Natural killer cell (primary cell): ENCODE data around the gene WEE1. TPM values are rescaled to one million over a fixed set of nuclear protein-coding genes. Genes with fewer than 3 reads are reported as not detected.
"Not testable (repeated sequence)": the region's sequence is repeated elsewhere in the genome, so short reads cannot be mapped to it uniquely, and the experiment has no call there.

Source experiments
- ATAC-seq, 3 donors: fragments of 150-1000 bp in 2 of 3; fragments of 200-7000 bp in 1 of 3; cut with Tn5 transposase; 1 replicate in 1 of 3; 2 replicates in 2 of 3; pipeline ENCODE4 v1.10.0; 2021; ENCODE audit warnings: mild to moderate bottlenecking in 2 of 3, moderate library complexity in 2 of 3
- DNase-seq, 2 donors: peaks; one replicate each; pipeline versions ENCODE4 v3.0.0 to v3.0.0-alpha.2; 2013 to 2021; ENCODE audit warnings: mixed read lengths in 1 of 2
- H3K27ac ChIP-seq: one replicate; pipeline ENCODE4 v1.5.1; 2013; ENCODE audit warnings: mild to moderate bottlenecking, low read length
- H3K27me3 ChIP-seq: one replicate; pipeline ENCODE4 v1.6.1; 2013; ENCODE audit warnings: low read length; ENCODE audit not compliant: control insufficient read depth, insufficient read depth
- H3K36me3 ChIP-seq: one replicate; pipeline ENCODE4 v1.6.1; 2013; ENCODE audit warnings: low read length; ENCODE audit not compliant: control insufficient read depth, insufficient read depth
- H3K4me1 ChIP-seq: one replicate; pipeline ENCODE4 v1.6.1; 2013; ENCODE audit warnings: low read length; ENCODE audit not compliant: control insufficient read depth, insufficient read depth
- H3K4me3 ChIP-seq: one replicate; pipeline ENCODE4 v1.5.1; 2013; ENCODE audit warnings: low read length
- H3K9me3 ChIP-seq: one replicate; pipeline ENCODE4 v1.6.1; 2013; ENCODE audit warnings: low read length; ENCODE audit not compliant: control insufficient read depth, insufficient read depth
- H3K27ac Mint-ChIP-seq, 2 donors: one replicate each; pipeline ENCODE4 v1.8.0; 2022; ENCODE audit warnings: mild to moderate bottlenecking in 2 of 2, mixed read lengths in 2 of 2, moderate library complexity in 1 of 2
- H3K27me3 Mint-ChIP-seq, 2 donors: one replicate each; pipeline ENCODE4 v1.8.0; 2022; ENCODE audit warnings: low read depth in 2 of 2, mixed read lengths in 2 of 2
- H3K36me3 Mint-ChIP-seq: one replicate; pipeline ENCODE4 v1.8.0; 2022; ENCODE audit warnings: mixed read lengths
- H3K4me1 Mint-ChIP-seq, 2 donors: one replicate each; pipeline ENCODE4 v1.8.0; 2022; ENCODE audit warnings: mixed read lengths in 2 of 2
- H3K4me3 Mint-ChIP-seq: one replicate; pipeline ENCODE4 v1.8.0; 2022; ENCODE audit warnings: mild to moderate bottlenecking, moderate library complexity, mixed read lengths
- H3K9me3 Mint-ChIP-seq, 2 donors: one replicate each; pipeline ENCODE4 v1.8.0; 2022; ENCODE audit warnings: mixed read lengths in 2 of 2
- WGBS: methylation state at CpG from one replicate; pipeline ENCODE4 v1.1.7; 2013; ENCODE audit warnings: missing lambda C conversion rate; ENCODE audit not compliant: insufficient coverage; 5-methylcytosine and 5-hydroxymethylcytosine counted together
- intact Hi-C: fragments of 100-400 bp; cut with micrococcal nuclease; formaldehyde crosslinking; loops from one replicate; pipeline ENCODE4 v1.14.2; 2022
- total RNA-seq, 4 donors: library from RNA; stranded (reverse); fragments of 120-200 nt in 1 of 4; gene quantifications; one replicate each; pipeline versions ENCODE4 v1.2.3 to v1.2.4, GENCODE V29; 2013 to 2022
- TF ChIP-seq, protein P1 (sequence below): fragments of 200-600 bp; IDR thresholded peaks from one replicate; pipeline ENCODE4 v1.8.0; 2022; ENCODE audit warnings: antibody characterized with exemption

Gene WEE1
- total RNA-seq, 3 donors from 2014 or later (not counting 1 experiment from before 2014, with no cell fraction given) = 17.1 to 20.8 (median 19.0) TPM

GRCh38 chr11:9600644-9601036, 27.2 kb downstream of the WEE1 start:
- Histone ChIP-seq H3K27me3 (no peaks in the 10 kb centered on the region), H3K36me3 (no peaks in the 10 kb centered on the region), H3K27ac (peak overlapping the region; percentile 80), H3K9me3 (no peaks in the 10 kb centered on the region), H3K4me3 (peak overlapping the region; percentile 13), H3K4me1 (peaks cover 33% of the 10 kb centered on the region)
- intact Hi-C loops = no loop called here
- TF ChIP-seq, protein P1, sequence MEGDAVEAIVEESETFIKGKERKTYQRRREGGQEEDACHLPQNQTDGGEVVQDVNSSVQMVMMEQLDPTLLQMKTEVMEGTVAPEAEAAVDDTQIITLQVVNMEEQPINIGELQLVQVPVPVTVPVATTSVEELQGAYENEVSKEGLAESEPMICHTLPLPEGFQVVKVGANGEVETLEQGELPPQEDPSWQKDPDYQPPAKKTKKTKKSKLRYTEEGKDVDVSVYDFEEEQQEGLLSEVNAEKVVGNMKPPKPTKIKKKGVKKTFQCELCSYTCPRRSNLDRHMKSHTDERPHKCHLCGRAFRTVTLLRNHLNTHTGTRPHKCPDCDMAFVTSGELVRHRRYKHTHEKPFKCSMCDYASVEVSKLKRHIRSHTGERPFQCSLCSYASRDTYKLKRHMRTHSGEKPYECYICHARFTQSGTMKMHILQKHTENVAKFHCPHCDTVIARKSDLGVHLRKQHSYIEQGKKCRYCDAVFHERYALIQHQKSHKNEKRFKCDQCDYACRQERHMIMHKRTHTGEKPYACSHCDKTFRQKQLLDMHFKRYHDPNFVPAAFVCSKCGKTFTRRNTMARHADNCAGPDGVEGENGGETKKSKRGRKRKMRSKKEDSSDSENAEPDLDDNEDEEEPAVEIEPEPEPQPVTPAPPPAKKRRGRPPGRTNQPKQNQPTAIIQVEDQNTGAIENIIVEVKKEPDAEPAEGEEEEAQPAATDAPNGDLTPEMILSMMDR = no peak
- H3K4me3 Mint-ChIP-seq = peak overlapping the region; percentile 80
- no peaks in the 10 kb centered on the region for H3K9me3 Mint-ChIP-seq
- DNase-seq (no peak), ATAC-seq (no peak)
- H3K36me3 Mint-ChIP-seq = no peaks in the 10 kb centered on the region
- H3K27ac Mint-ChIP-seq = peak overlapping the region; percentile 89 to 90
- H3K27me3 Mint-ChIP-seq = peaks cover 3 to 5% of the 10 kb centered on the region in 2 donors
- H3K4me1 Mint-ChIP-seq = peaks cover 27 to 31% of the 10 kb centered on the region in 2 donors
- WGBS = 83% methylated on average over 4 of the region's 4 CpGs

DNA sequence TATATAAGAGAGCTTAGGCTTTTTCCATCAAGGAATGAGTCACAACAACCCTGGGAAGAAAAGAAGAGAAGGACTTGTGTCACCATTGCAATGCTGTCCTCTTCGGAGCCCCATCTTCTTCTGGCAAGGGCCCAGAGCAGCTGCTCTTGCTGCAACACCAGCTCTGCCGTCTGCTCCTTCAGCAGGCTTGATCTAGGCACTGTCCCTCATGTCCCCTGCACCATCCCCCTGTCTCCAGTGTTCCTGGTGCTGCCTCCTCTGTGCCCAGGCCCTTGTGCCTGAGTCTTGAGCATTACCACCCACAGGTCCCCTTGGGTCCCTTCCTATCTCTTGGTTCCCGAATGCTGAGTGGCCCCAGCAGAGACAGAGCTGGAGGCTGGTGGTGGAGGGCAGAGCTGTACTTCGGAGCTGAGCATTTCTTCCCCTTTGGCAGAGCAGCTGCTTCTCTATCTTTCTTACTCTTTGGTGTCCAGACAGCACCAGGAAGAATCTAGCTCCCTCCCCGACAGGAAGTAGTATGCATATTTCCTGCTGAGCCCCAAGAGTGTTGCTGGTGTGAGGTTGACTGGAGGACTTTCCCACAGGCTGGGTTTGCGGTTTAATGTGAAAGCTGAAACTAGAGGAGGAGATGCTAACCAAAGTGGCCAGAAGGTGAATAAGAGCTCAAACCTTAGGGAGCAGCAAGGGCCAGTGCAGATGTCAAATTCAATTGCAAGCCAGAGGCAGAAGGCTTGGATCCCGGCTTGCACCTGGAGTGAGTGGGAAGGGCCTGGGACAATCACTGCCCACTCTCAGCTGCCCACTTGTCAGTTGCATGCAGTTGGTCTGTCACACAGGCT, 27.8 kb downstream of the WEE1 start:
- H3K36me3 Mint-ChIP-seq = no peaks in the 10 kb centered on the region
- H3K4me3 Mint-ChIP-seq = peak overlapping the region; percentile 80
- H3K9me3 Mint-ChIP-seq = no peaks in the 10 kb centered on the region
- Histone ChIP-seq H3K36me3 (no peaks in the 10 kb centered on the region), H3K4me3 (peak overlapping the region; percentile 13), H3K4me1 (peaks cover 33% of the 10 kb centered on the region), H3K27me3 (no peaks in the 10 kb centered on the region), H3K9me3 (no peaks in the 10 kb centered on the region), H3K27ac (peak overlapping the region; percentile 80)
- H3K27me3 Mint-ChIP-seq = peaks cover 3 to 11% of the 10 kb centered on the region in 2 donors
- peak overlapping the region; percentile 89 to 90 for H3K27ac Mint-ChIP-seq
- TF ChIP-seq, protein P1 = no peak
- intact Hi-C loops = no loop called here
- 7% methylated on average over 7 of the region's 7 CpGs for WGBS
- H3K4me1 Mint-ChIP-seq = peaks cover 27 to 31% of the 10 kb centered on the region in 2 donors
- ATAC-seq (peak; percentile 84 to 95 (median 85)), DNase-seq (peak; percentile 47 to 87)

GRCh38 chr11:9601876-9602199, 28.4 kb downstream of the WEE1 start:
- H3K4me3 ChIP-seq = peak overlapping the region; percentile 13
- intact Hi-C loops = no loop called here
- WGBS = 30% methylated on average over 3 of the region's 5 CpGs

DNA sequence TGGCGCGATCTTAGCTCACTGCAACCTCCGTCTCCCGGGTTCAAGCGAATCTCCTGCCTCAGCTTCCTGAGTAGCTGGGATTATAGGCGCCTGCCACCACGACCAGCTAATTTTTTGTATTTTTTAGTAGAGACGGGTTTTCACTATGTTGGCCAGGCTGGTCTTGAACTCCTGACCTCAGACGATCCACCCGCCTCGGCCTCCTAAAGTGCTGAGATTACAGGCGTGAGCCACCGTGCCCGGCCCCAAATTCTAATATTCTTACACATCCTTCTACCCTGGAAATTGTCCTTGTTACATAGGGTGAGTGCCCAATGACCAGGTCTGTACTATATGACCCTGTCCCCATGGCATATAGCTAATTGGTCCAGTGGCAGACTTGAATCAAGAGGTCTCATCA, 29.7 kb downstream of the WEE1 start:
- H3K27ac ChIP-seq, H3K4me3 ChIP-seq, H3K36me3 ChIP-seq, H3K27ac Mint-ChIP-seq, H3K9me3 Mint-ChIP-seq, H3K36me3 Mint-ChIP-seq, H3K9me3 ChIP-seq, ATAC-seq, H3K27me3 ChIP-seq, intact Hi-C loops, DNase-seq: not testable (repeated sequence)
- 95% methylated on average over 14 of the region's 14 CpGs for WGBS
- Mint-ChIP-seq H3K4me1 (peaks cover 27 to 31% of the 10 kb centered on the region in 2 donors), H3K4me3 (peak overlapping the region; percentile 37), H3K27me3 (peaks cover 3 to 20% of the 10 kb centered on the region in 2 donors)
- peaks cover 33% of the 10 kb centered on the region for H3K4me1 ChIP-seq

More at GRCh38 chr11:9601876-9602199, 28.4 kb downstream of the WEE1 start:
- TF ChIP-seq, protein P1 = no peak
- no peaks in the 10 kb centered on the region for H3K9me3 ChIP-seq
- ATAC-seq (peak; percentile 41 to 45 (median 44)), DNase-seq (no peak)
- H3K27ac ChIP-seq = peak overlapping the region; percentile 80
- no peaks in the 10 kb centered on the region for H3K9me3 Mint-ChIP-seq
- peak overlapping the region; percentile 80 for H3K4me3 Mint-ChIP-seq
- H3K4me1 ChIP-seq = peaks cover 33% of the 10 kb centered on the region
- peaks cover 3 to 17% of the 10 kb centered on the region in 2 donors for H3K27me3 Mint-ChIP-seq
- no peaks in the 10 kb centered on the region for H3K27me3 ChIP-seq
- peak overlapping the region; percentile 89 to 90 for H3K27ac Mint-ChIP-seq
- no peaks in the 10 kb centered on the region for H3K36me3 Mint-ChIP-seq
- no peaks in the 10 kb centered on the region for H3K36me3 ChIP-seq
- H3K4me1 Mint-ChIP-seq = peaks cover 27 to 31% of the 10 kb centered on the region in 2 donors
